Osteoblast (primary cell): ENCODE data around the gene TDP1. TPM values are rescaled to one million over a fixed set of nuclear protein-coding genes. Genes with fewer than 3 reads are reported as not detected.

ENCODE experiments used
- DNase-seq: peaks from one replicate; pipeline ENCODE4 v3.0.0; 2011; ENCODE audit warnings: low spot score, mixed read lengths; ENCODE audit not compliant: insufficient read length; ENCODE audit errors: missing footprints
- H2AFZ ChIP-seq: 2 replicates; pipeline ENCODE4 v1.6.0; 2011; ENCODE audit warnings: mild to moderate bottlenecking, low read length
- H3K27ac ChIP-seq: 2 replicates; pipeline ENCODE4 v1.5.1; 2011; ENCODE audit warnings: mild to moderate bottlenecking, low read depth, low read length, moderate library complexity
- H3K27me3 ChIP-seq: 2 replicates; pipeline ENCODE4 v1.6.0; 2012; ENCODE audit warnings: mild to moderate bottlenecking, control low read depth, inconsistent platforms, low read length, moderate library complexity; ENCODE audit not compliant: insufficient read depth
- H3K36me3 ChIP-seq: 2 replicates; pipeline ENCODE4 v1.5.1; 2011; ENCODE audit warnings: mild to moderate bottlenecking, low read length, control low read depth, moderate library complexity; ENCODE audit not compliant: insufficient read depth
- H3K4me1 ChIP-seq: 2 replicates; pipeline ENCODE4 v1.5.1; 2011; ENCODE audit warnings: mild to moderate bottlenecking, low read length, control low read depth, moderate library complexity; ENCODE audit not compliant: insufficient read depth
- H3K4me2 ChIP-seq: 2 replicates; pipeline ENCODE4 v1.6.0; 2011; ENCODE audit warnings: mild to moderate bottlenecking, low read length; ENCODE audit not compliant: insufficient read depth
- H3K4me3 ChIP-seq: fragments of 200-600 bp; sonication (generic); 3 replicates; pipeline ENCODE4 v1.5.1; 2012; ENCODE audit warnings: mild to moderate bottlenecking, low read length, inconsistent platforms; ENCODE audit not compliant: insufficient read depth
- H3K79me2 ChIP-seq: 2 replicates; pipeline ENCODE4 v1.6.0; 2012; ENCODE audit warnings: mild to moderate bottlenecking, low read length, control low read depth, inconsistent platforms; ENCODE audit not compliant: insufficient read depth
- H3K9me3 ChIP-seq: 2 replicates; pipeline ENCODE4 v1.5.1; 2011; ENCODE audit warnings: low read depth, low read length, control low read depth
- H4K20me1 ChIP-seq: 2 replicates; pipeline ENCODE4 v1.6.0; 2012; ENCODE audit warnings: mild to moderate bottlenecking, low read length, control low read depth; ENCODE audit not compliant: insufficient read depth
- CTCF ChIP-seq: IDR thresholded peaks from 2 replicates; pipeline ENCODE4 v1.5.1; 2011; ENCODE audit warnings: mild to moderate bottlenecking, low read depth, low read length, moderate library complexity; ENCODE audit errors: extremely low read depth
- total RNA-seq: library from RNA; depleted of rRNA; stranded (reverse); fragments of >200 nt; gene quantifications from 2 replicates; pipeline ENCODE4 v1.2.3, GENCODE V29; 2012

TDP1 gene
- total RNA-seq, 1 donor = 11.2 TPM

- Histone ChIP-seq H4K20me1 (no peaks in the 10 kb centered on the region), H3K4me2 (no peak overlapping the region), H3K79me2 (no peaks in the 10 kb centered on the region), H3K27me3 (no peaks in the 10 kb centered on the region), H3K4me1 (no peaks in the 10 kb centered on the region), H3K9me3 (no peaks in the 10 kb centered on the region), H3K4me3 (no peak overlapping the region), H3K36me3 (peaks cover 18% of the 10 kb centered on the region), H3K27ac (no peak overlapping the region), H2AFZ (no peak overlapping the region)
- no peak for DNase-seq
- no peak for TF ChIP-seq CTCF
These were observed 84.7 kb downstream of the TDP1 start for GRCh38 chr14:90040411-90040810.

GRCh38 chr14:90042496-90043252 is 86.9 kb downstream of the TDP1 start:
- Histone ChIP-seq H3K36me3 (peaks cover 14% of the 10 kb centered on the region), H3K27me3 (no peaks in the 10 kb centered on the region), H3K79me2 (no peaks in the 10 kb centered on the region), H3K4me3 (no peak overlapping the region), H3K4me2 (no peak overlapping the region), H3K4me1 (no peaks in the 10 kb centered on the region), H3K27ac (no peak overlapping the region), H4K20me1 (no peaks in the 10 kb centered on the region), H3K9me3 (no peaks in the 10 kb centered on the region), H2AFZ (no peak overlapping the region)
- DNase-seq = no peak
- no peak for TF ChIP-seq CTCF

GRCh38 chr14:90045616-90046015 is 89.9 kb downstream of the TDP1 start:
- no peaks in the 10 kb centered on the region for H3K9me3 ChIP-seq
- H3K4me2 ChIP-seq = no peak overlapping the region
- no peak overlapping the region for H3K4me3 ChIP-seq
- H3K27ac ChIP-seq = no peak overlapping the region
- H2AFZ ChIP-seq = no peak overlapping the region
- DNase-seq = no peak
- TF ChIP-seq CTCF = no peak
- H3K36me3 ChIP-seq = peaks cover 14% of the 10 kb centered on the region
- H3K27me3 ChIP-seq = no peaks in the 10 kb centered on the region
- H3K79me2 ChIP-seq = no peaks in the 10 kb centered on the region
- H3K4me1 ChIP-seq = no peaks in the 10 kb centered on the region
- no peaks in the 10 kb centered on the region for H4K20me1 ChIP-seq

- peaks cover 5% of the 10 kb centered on the region for H3K4me1 ChIP-seq
- no peak overlapping the region for H3K4me3 ChIP-seq
- peaks cover 8% of the 10 kb centered on the region for H3K36me3 ChIP-seq
- DNase-seq = no peak
- no peaks in the 10 kb centered on the region for H3K79me2 ChIP-seq
- H4K20me1 ChIP-seq = no peaks in the 10 kb centered on the region
- H3K27ac ChIP-seq = no peak overlapping the region
- no peak for TF ChIP-seq CTCF
- no peak overlapping the region for H2AFZ ChIP-seq
- no peaks in the 10 kb centered on the region for H3K9me3 ChIP-seq
- H3K4me2 ChIP-seq = no peak overlapping the region
- H3K27me3 ChIP-seq = no peaks in the 10 kb centered on the region
These were observed 93.7 kb downstream of the TDP1 start for GRCh38 chr14:90049390-90049789.
